H1 (cell line): ENCODE data around the gene INPP5A. TPM values are rescaled to one million over a fixed set of nuclear protein-coding genes. Genes with fewer than 3 reads are reported as not detected.

Experiments used
- CTCF ChIA-PET: fragments of 300-600 bp; sonication (Branson Sonifier 250); formaldehyde crosslinking; loops from one replicate; lab custom pipeline; 2021; ENCODE audit not compliant: partially characterized antibody; lab: Charles Lee
- POLR2A ChIA-PET: fragments of 300-600 bp; sonication (Branson Sonifier 250); formaldehyde crosslinking; loops from one replicate; lab custom pipeline; 2021; ENCODE audit warnings: inconsistent platforms; ENCODE audit not compliant: partially characterized antibody; lab: Charles Lee
- DNase-seq, 2 experiments: peaks; one replicate each; pipeline versions ENCODE4 v3.0.0 to v3.0.0-alpha.2; 2010 to 2022; ENCODE audit warnings: low spot score in 2 of 2, low read depth in 1 of 2, mixed read lengths in 1 of 2
- FAIRE-seq: peaks from 2 replicates; lab custom pipeline; 2011; peaks lifted over from hg19 to GRCh38; lab: Jason Lieb, UNC
- H2AFZ ChIP-seq: 2 replicates; pipeline ENCODE4 v1.8.1; 2012; ENCODE audit warnings: low read length, inconsistent platforms
- H2AK5ac ChIP-seq: 2 replicates; pipeline ENCODE4 v1.6.1; 2013; ENCODE audit warnings: low read depth, low read length
- H2BK120ac ChIP-seq: replicated peaks from 2 replicates; pipeline ENCODE3; 2013; ENCODE audit warnings: low read depth, low read length, inconsistent platforms
- H2BK12ac ChIP-seq: 2 replicates; pipeline ENCODE4 v1.6.1; 2013; ENCODE audit warnings: low read depth, low read length
- H2BK15ac ChIP-seq: 2 replicates; pipeline ENCODE4 v1.6.1; 2013; ENCODE audit warnings: low read length
- H2BK20ac ChIP-seq: 2 replicates; pipeline ENCODE4 v1.6.1; 2013; ENCODE audit warnings: low read length
- H2BK5ac ChIP-seq: 2 replicates; pipeline ENCODE4 v1.6.1; 2013; ENCODE audit warnings: low read depth, low read length
- H3K14ac ChIP-seq: 2 replicates; pipeline ENCODE4 v1.6.1; 2013; ENCODE audit warnings: inconsistent platforms; ENCODE audit not compliant: insufficient read length
- H3K18ac ChIP-seq: 2 replicates; pipeline ENCODE4 v1.6.1; 2013; ENCODE audit warnings: low read length; ENCODE audit errors: extremely low read depth
- H3K23ac ChIP-seq: 2 replicates; pipeline ENCODE4 v1.6.1; 2013; ENCODE audit warnings: inconsistent platforms; ENCODE audit not compliant: insufficient read length
- H3K23me2 ChIP-seq: 2 replicates; pipeline ENCODE4 v1.6.1; 2013; ENCODE audit warnings: low read depth, low read length
- H3K27ac ChIP-seq: 2 replicates; pipeline ENCODE4 v1.6.1; 2011; ENCODE audit warnings: low read depth, low read length, inconsistent platforms
- H3K27me3 ChIP-seq, 4 experiments: replicated peaks in 1 of 4; 1 replicate in 1 of 4; 2 replicates in 3 of 4; pipeline versions ENCODE4 v1.6.1 to v1.8.1; 2011 to 2013; ENCODE audit warnings: low read length in 3 of 4, mild to moderate bottlenecking in 3 of 4, inconsistent platforms in 2 of 4, mixed read lengths in 2 of 4, moderate library complexity in 1 of 4; ENCODE audit not compliant: control insufficient read depth in 3 of 4, insufficient read depth in 3 of 4; ENCODE audit errors: extremely low read depth in 1 of 4
- H3K36me3 ChIP-seq, 4 experiments: 2 replicates each; pipeline versions ENCODE4 v1.6.1 to v1.8.1; 2011 to 2013; ENCODE audit warnings: mild to moderate bottlenecking in 4 of 4, low read length in 3 of 4, moderate library complexity in 2 of 4, control low read depth in 1 of 4, inconsistent platforms in 1 of 4; ENCODE audit not compliant: insufficient read depth in 4 of 4, control insufficient read depth in 2 of 4
- H3K4ac ChIP-seq: replicated peaks from 2 replicates; pipeline ENCODE3; 2013; ENCODE audit warnings: low read length, low read depth, mixed read lengths, inconsistent platforms; ENCODE audit not compliant: insufficient read length
- H3K4me1 ChIP-seq, 4 experiments: replicated peaks in 1 of 4; 1 replicate in 1 of 4; 2 replicates in 3 of 4; pipeline versions ENCODE4 v1.6.1 to v1.8.1; 2011 to 2013; ENCODE audit warnings: low read length in 3 of 4, inconsistent platforms in 2 of 4, mixed read lengths in 1 of 4; ENCODE audit not compliant: insufficient read depth in 4 of 4, control insufficient read depth in 3 of 4
- H3K4me2 ChIP-seq, 2 experiments: 2 replicates each; pipeline versions ENCODE4 v1.6.1 to v1.8.1; 2011 to 2013; ENCODE audit warnings: low read depth in 2 of 2, low read length in 2 of 2, control low read depth in 1 of 2, inconsistent platforms in 1 of 2, mild to moderate bottlenecking in 1 of 2; ENCODE audit not compliant: insufficient read depth in 1 of 2
- H3K4me3 ChIP-seq, 4 experiments: fragments of 200-600, 300-600 bp in 1 of 4; sonication (generic), shearing (Covaris generic), sonication (Bioruptor Twin) in 1 of 4; 2 replicates each; pipeline versions ENCODE4 v1.5.1 to v1.8.1; 2011 to 2016; ENCODE audit warnings: low read length in 4 of 4, low read depth in 3 of 4, control low read depth in 2 of 4, inconsistent platforms in 2 of 4, mild to moderate bottlenecking in 2 of 4, mixed read lengths in 1 of 4, moderate library complexity in 1 of 4; ENCODE audit not compliant: insufficient read depth in 2 of 4; ENCODE audit errors: extremely low read depth in 1 of 4
- H3K56ac ChIP-seq: replicated peaks from 2 replicates; pipeline ENCODE3; 2013; ENCODE audit warnings: low read depth, mild to moderate bottlenecking, mixed read lengths, low read length, inconsistent platforms; ENCODE audit not compliant: insufficient read length
- H3K79me1 ChIP-seq: 2 replicates; pipeline ENCODE4 v1.6.1; 2013; ENCODE audit warnings: low read depth, low read length, control low read depth
- H3K79me2 ChIP-seq, 2 experiments: 2 replicates each; pipeline versions ENCODE4 v1.6.1 to v1.8.1; 2012 to 2013; ENCODE audit warnings: low read length in 2 of 2, mild to moderate bottlenecking in 2 of 2, inconsistent platforms in 1 of 2; ENCODE audit not compliant: insufficient read depth in 2 of 2, control insufficient read depth in 1 of 2
- H3K9ac ChIP-seq, 4 experiments: replicated peaks in 1 of 4; 1 replicate in 1 of 4; 2 replicates in 3 of 4; pipeline versions ENCODE4 v1.6.1 to v1.8.1; 2011 to 2013; ENCODE audit warnings: low read depth in 3 of 4, low read length in 3 of 4, control low read depth in 2 of 4, mild to moderate bottlenecking in 2 of 4, moderate library complexity in 2 of 4, inconsistent platforms in 1 of 4; ENCODE audit errors: extremely low read depth in 1 of 4
- H3K9me3 ChIP-seq, 2 experiments: 2 replicates each; pipeline versions ENCODE4 v1.6.1 to v1.8.1; 2012 to 2013; ENCODE audit warnings: mild to moderate bottlenecking in 2 of 2, moderate library complexity in 2 of 2, control low read depth in 1 of 2, inconsistent platforms in 1 of 2, low read depth in 1 of 2, low read length in 1 of 2, mixed read lengths in 1 of 2; ENCODE audit not compliant: insufficient read depth in 2 of 2
- H4K20me1 ChIP-seq, 2 experiments: replicated peaks in 1 of 2; 2 replicates each; pipeline versions ENCODE3 to v1.8.1; 2011 to 2013; ENCODE audit warnings: inconsistent platforms in 2 of 2, low read length in 2 of 2, mild to moderate bottlenecking in 1 of 2; ENCODE audit not compliant: insufficient read depth in 2 of 2, control insufficient read depth in 1 of 2
- H4K5ac ChIP-seq: 2 replicates; pipeline ENCODE4 v1.6.1; 2013; ENCODE audit warnings: low read length, low read depth, mixed read lengths, inconsistent platforms; ENCODE audit not compliant: insufficient read length
- H4K8ac ChIP-seq: 2 replicates; pipeline ENCODE4 v1.8.0; 2013; ENCODE audit warnings: mild to moderate bottlenecking, moderate library complexity, low read length, inconsistent platforms; ENCODE audit not compliant: insufficient read depth; ENCODE audit errors: extremely low read depth
- H4K91ac ChIP-seq: replicated peaks from 2 replicates; pipeline ENCODE3; 2013; ENCODE audit warnings: low read length, mixed read lengths, inconsistent platforms; ENCODE audit not compliant: insufficient read length
- HDAC6 ChIP-seq: IDR thresholded peaks from one replicate; pipeline ENCODE4 v1.7.1; 2012; ENCODE audit warnings: low read depth, mild to moderate bottlenecking, inconsistent platforms, low read length, moderate library complexity
- RAD21 ChIP-seq, 2 experiments: IDR thresholded peaks in 1 of 2; conservative IDR thresholded peaks in 1 of 2; 2 replicates each; pipeline ENCODE4 v1.6.1; 2011; ENCODE audit warnings: low read depth in 2 of 2, low read length in 2 of 2, improper control_type of control experiment in 1 of 2, inconsistent platforms in 1 of 2, mild to moderate bottlenecking in 1 of 2, moderate library complexity in 1 of 2
- RFX5 ChIP-seq: IDR thresholded peaks from 2 replicates; pipeline ENCODE4 v1.6.1; 2011; ENCODE audit warnings: low read depth, low read length, improper control_type of control experiment, borderline replicate concordance
- SIX5 ChIP-seq: IDR thresholded peaks from 2 replicates; pipeline ENCODE4 v1.6.1; 2011; ENCODE audit warnings: mild to moderate bottlenecking, low read depth, low read length
- WGBS, 2 experiments: shearing (Covaris generic) in 1 of 2; methylation state at CpG; one replicate each; pipeline versions ENCODE4 v1.1.6 to v1.1.7; 2013 to 2015; ENCODE audit warnings: low lambda C conversion rate in 2 of 2, mixed read lengths in 2 of 2, inconsistent platforms in 1 of 2, low coverage in 1 of 2, missing lambda C conversion rate in 1 of 2; ENCODE audit not compliant: insufficient replicate concordance in 2 of 2, insufficient coverage in 1 of 2, insufficient read length in 1 of 2; ENCODE audit errors: extremely low coverage in 1 of 2, missing lambda C conversion rate in 1 of 2; 5-methylcytosine and 5-hydroxymethylcytosine counted together
- polyA plus RNA-seq, 7 experiments: library from polyadenylated mRNA; depleted of rRNA in 3 of 7; stranded (reverse) in 5 of 7; unstranded in 2 of 7; fragments of >200 nt in 5 of 7; fragments of 200-250 nt in 2 of 7; gene quantifications; 1 replicate in 5 of 7; 2 replicates in 1 of 7; 4 replicates in 1 of 7; pipeline versions ENCODE4 v1.2.1 to v1.2.3, GENCODE V29; 2011 to 2013; ENCODE audit warnings: missing spikeins in 2 of 7, mixed read lengths in 2 of 7
- total RNA-seq: library from RNA; stranded (reverse); fragmentation: NEBNext Ultra II Directional; extraction: Animal tissue kit (Norgen Biotek cat#: 25700); gene quantifications from 2 replicates; pipeline ENCODE4 v1.2.1, GENCODE V29; 2021
- TF ChIP-seq, protein P1 (sequence below): IDR thresholded peaks from 2 replicates; pipeline ENCODE4 v1.6.1; 2012; ENCODE audit warnings: inconsistent platforms

Gene INPP5A
- total and polyA plus RNA-seq, 2 of the 8 experiments (the other 6 are each of a cell fraction or from before 2014, with no cell fraction given), result 19.7 to 27.5 TPM

DNA sequence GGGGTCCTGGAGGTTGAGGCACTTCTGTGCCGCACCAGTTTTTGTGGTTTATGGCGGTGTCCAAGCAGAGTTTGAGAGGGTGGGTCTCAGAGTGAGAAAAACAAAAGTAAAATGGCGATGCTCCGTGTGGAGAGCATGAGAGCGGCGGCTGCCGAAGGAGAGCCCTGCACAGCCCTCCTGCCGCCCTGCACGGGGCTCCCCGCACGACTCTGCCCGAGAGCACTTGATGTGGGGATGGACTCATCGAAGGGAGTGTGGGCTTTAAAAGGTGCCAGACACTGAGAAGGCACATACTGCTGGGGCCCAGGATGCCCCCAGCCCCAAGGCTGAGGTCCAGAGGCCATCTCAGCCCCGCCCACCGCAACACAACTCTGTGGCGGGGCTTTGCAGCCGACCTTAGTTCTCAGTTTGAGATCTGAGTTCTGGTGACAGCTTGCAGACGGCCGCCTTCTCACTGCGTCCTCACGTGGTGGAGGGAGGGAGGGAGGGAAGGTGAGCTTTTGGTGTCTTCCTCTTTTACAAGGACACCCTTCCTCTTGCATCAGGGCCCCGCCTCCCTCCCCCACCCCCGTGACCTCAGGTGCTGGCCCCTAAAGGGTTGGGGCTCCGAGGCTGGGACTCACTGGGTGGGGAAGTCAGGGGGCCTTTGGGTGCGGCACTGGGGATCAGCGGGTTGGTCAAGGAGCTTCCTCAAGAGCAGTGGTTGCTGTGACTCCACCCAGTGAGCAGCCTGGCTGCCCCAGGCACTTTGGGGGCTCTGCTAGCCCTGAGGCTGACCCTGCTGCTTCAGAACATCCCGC lies 179.3 kb downstream of the INPP5A start:
- no peak overlapping the region for H2BK12ac ChIP-seq
- H3K9ac ChIP-seq, result no peak overlapping the region
- H3K23me2 ChIP-seq, result peaks cover 8% of the 10 kb centered on the region
- H3K4ac ChIP-seq, result no peak overlapping the region
- no peak overlapping the region for H4K5ac ChIP-seq
- FAIRE-seq, result no peak
- peaks cover 0 to 8% of the 10 kb centered on the region in 2 experiments for H4K20me1 ChIP-seq
- H3K79me1 ChIP-seq, result peaks cover 4% of the 10 kb centered on the region
- H2BK5ac ChIP-seq, result no peak overlapping the region
- no peak overlapping the region for H3K18ac ChIP-seq
- no peaks in the 10 kb centered on the region for H3K27me3 ChIP-seq
- ChIA-PET CTCF (interaction anchor here (0.7 to 0.8 kb wide), 2 partner anchors 124 to 442 kb away, joined by 3 read pairs; no protein-coding TSS in a partner anchor), POLR2A (no interaction called here)
- no peak overlapping the region for H2BK120ac ChIP-seq
- H3K56ac ChIP-seq, result no peak overlapping the region
- H4K91ac ChIP-seq, result no peak overlapping the region
- H3K4me3 ChIP-seq, result no peak overlapping the region
- peak overlapping the region; percentile 57 for H4K8ac ChIP-seq
- H2AFZ ChIP-seq, result no peak overlapping the region
- no peak overlapping the region for H2BK15ac ChIP-seq
- no peak overlapping the region for H3K27ac ChIP-seq
- H3K4me1 ChIP-seq, result peaks cover 0 to 23% (median 12%) of the 10 kb centered on the region in 4 experiments; a peak in 5 of 7 replicates
- no peak overlapping the region for H2BK20ac ChIP-seq
- H3K14ac ChIP-seq, result no peak overlapping the region
- WGBS, 2 experiments, result 88% methylated on average over 20 of the region's 27 CpGs; no CpG with 5 or more reads in 1 of the 2 experiments
- H3K4me2 ChIP-seq, result no peak overlapping the region
- H3K36me3 ChIP-seq, result no peaks in the 10 kb centered on the region
- H3K23ac ChIP-seq, result no peak overlapping the region
- H3K79me2 ChIP-seq, result no peaks in the 10 kb centered on the region
- no peak for DNase-seq
- H3K9me3 ChIP-seq, result no peaks in the 10 kb centered on the region; a peak in 2 of 4 replicates
- peak overlapping the region; percentile 80; the same call in 1 of the 2 replicates for H2AK5ac ChIP-seq
- TF ChIP-seq RFX5 (no peak), SIX5 (no peak), HDAC6 (no peak), RAD21 (IDR thresholded peaks at IDR 0.05 in 1 of 2, conservative IDR thresholded peaks at IDR 0.05 in 1 of 2; ENCODE audit: low read depth in 2 of 2, low read length in 2 of 2) (no peak)
- TF ChIP-seq, protein P1, sequence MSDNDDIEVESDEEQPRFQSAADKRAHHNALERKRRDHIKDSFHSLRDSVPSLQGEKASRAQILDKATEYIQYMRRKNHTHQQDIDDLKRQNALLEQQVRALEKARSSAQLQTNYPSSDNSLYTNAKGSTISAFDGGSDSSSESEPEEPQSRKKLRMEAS, result no peak
